ENCODE data around the gene CTXN2.

DNA sequence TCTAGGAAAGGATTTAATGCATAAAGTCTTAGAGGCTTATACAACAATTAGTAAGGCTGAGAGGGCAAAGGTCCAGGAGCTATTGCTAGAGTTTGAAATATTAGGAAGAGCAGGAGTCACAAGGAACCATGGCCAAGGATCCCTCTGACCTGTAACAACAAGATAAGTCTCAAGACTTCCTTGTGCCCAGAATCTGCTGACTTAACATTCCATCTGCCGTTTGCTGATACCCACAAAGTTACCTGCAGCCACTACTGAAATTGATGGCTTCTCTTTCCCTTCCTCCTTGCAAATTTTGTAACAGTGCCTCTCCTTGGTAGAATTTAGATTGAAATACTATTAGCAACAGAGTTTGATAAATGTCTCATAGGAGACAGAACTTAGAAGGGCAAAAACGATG is 8.7 kb upstream of the CTXN2 start:
- TF ChIP-seq, protein P1, sequence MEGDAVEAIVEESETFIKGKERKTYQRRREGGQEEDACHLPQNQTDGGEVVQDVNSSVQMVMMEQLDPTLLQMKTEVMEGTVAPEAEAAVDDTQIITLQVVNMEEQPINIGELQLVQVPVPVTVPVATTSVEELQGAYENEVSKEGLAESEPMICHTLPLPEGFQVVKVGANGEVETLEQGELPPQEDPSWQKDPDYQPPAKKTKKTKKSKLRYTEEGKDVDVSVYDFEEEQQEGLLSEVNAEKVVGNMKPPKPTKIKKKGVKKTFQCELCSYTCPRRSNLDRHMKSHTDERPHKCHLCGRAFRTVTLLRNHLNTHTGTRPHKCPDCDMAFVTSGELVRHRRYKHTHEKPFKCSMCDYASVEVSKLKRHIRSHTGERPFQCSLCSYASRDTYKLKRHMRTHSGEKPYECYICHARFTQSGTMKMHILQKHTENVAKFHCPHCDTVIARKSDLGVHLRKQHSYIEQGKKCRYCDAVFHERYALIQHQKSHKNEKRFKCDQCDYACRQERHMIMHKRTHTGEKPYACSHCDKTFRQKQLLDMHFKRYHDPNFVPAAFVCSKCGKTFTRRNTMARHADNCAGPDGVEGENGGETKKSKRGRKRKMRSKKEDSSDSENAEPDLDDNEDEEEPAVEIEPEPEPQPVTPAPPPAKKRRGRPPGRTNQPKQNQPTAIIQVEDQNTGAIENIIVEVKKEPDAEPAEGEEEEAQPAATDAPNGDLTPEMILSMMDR (IDR thresholded peaks at IDR 0.05): no peak
- TF ChIP-seq POLR2A (IDR thresholded peaks at IDR 0.05): no peak
